PC-9 (cell line): ENCODE results near the gene CFAP141.

Experiments used
- EZH2 ChIP-seq: fragments of 200-600 bp; sonication (generic); IDR thresholded peaks from 2 replicates; pipeline ENCODE4 v1.8.0; 2017; ENCODE audit warnings: antibody characterized with exemption, low read depth
- TF ChIP-seq, protein P1 (sequence below): fragments of 200-600 bp; sonication (generic); conservative IDR thresholded peaks from 2 replicates; pipeline ENCODE4 v1.6.1; 2017; ENCODE audit warnings: mixed run types, antibody characterized with exemption, mild to moderate bottlenecking, moderate library complexity

DNA sequence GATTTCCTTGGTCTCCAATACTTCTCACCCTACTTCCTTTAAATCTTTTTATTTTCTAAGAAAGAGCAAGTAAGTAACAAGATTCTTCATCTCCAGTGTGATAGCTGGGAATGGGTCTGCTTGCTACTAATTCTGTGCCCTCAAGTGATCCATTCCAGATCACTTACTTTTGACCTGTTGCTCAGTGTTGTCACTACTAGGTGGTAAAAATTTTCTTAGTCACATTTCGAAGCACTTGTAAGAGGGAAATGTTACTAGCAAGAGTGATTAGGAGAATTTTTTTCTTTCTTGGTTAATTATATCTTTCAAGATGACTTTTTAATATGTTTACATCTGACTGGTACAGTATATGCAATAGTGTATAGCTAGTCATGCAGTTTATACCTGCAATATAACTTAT, 16.8 kb upstream of the CFAP141 start:
- TF ChIP-seq, protein P1, sequence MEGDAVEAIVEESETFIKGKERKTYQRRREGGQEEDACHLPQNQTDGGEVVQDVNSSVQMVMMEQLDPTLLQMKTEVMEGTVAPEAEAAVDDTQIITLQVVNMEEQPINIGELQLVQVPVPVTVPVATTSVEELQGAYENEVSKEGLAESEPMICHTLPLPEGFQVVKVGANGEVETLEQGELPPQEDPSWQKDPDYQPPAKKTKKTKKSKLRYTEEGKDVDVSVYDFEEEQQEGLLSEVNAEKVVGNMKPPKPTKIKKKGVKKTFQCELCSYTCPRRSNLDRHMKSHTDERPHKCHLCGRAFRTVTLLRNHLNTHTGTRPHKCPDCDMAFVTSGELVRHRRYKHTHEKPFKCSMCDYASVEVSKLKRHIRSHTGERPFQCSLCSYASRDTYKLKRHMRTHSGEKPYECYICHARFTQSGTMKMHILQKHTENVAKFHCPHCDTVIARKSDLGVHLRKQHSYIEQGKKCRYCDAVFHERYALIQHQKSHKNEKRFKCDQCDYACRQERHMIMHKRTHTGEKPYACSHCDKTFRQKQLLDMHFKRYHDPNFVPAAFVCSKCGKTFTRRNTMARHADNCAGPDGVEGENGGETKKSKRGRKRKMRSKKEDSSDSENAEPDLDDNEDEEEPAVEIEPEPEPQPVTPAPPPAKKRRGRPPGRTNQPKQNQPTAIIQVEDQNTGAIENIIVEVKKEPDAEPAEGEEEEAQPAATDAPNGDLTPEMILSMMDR: no peak
- no peak for TF ChIP-seq EZH2
